WTC11 (cell line): Measurements from ENCODE around the gene PPIG. TPM values are rescaled to one million over a fixed set of nuclear protein-coding genes. Genes with fewer than 3 reads are reported as not detected.

Source experiments
- ATAC-seq: fragments of 200-7000 bp; cut with Tn5 transposase; 2 replicates; pipeline ENCODE4 v1.10.0; 2021; ENCODE audit warnings: mild to moderate bottlenecking, moderate library complexity
- CTCF ChIA-PET: fragments of 300-600 bp; sonication (Branson Sonifier 250); formaldehyde crosslinking; loops from one replicate; lab custom pipeline; 2021; ENCODE audit warnings: antibody characterized with exemption; lab: Charles Lee
- POLR2A ChIA-PET: fragments of 350-600 bp; sonication (Branson Sonifier 250); formaldehyde crosslinking; loops from one replicate; lab custom pipeline; 2021; ENCODE audit warnings: antibody characterized with exemption; lab: Charles Lee
- DNase-seq: peaks from one replicate; pipeline ENCODE4 v3.0.0; 2021; ENCODE audit warnings: low spot score
- H3K27ac Mint-ChIP-seq: 2 replicates; pipeline ENCODE4 v1.8.0; 2021; ENCODE audit warnings: mixed read lengths
- H3K27me3 Mint-ChIP-seq: 2 replicates; pipeline ENCODE4 v1.8.0; 2021; ENCODE audit warnings: low read depth, mild to moderate bottlenecking, moderate library complexity, mixed read lengths
- H3K36me3 Mint-ChIP-seq: 2 replicates; pipeline ENCODE4 v1.8.0; 2021; ENCODE audit warnings: mixed read lengths
- H3K4me1 Mint-ChIP-seq: 2 replicates; pipeline ENCODE4 v1.8.0; 2022; ENCODE audit warnings: mixed read lengths
- H3K4me3 Mint-ChIP-seq: 2 replicates; pipeline ENCODE4 v1.8.0; 2021; ENCODE audit warnings: mild to moderate bottlenecking, moderate library complexity, mixed read lengths
- H3K9me3 Mint-ChIP-seq: 2 replicates; pipeline ENCODE4 v1.8.0; 2021; ENCODE audit warnings: mixed read lengths
- ATF1 ChIP-seq: sonication (generic); formaldehyde crosslinking; IDR thresholded peaks from 2 replicates; pipeline ENCODE4 v1.8.1; 2023; ENCODE audit warnings: mild to moderate bottlenecking, moderate library complexity, missing genetic modification reagents
- ESRRA ChIP-seq: sonication (generic); formaldehyde crosslinking; IDR thresholded peaks from 2 replicates; pipeline ENCODE4 v1.8.1; 2022; ENCODE audit warnings: mild to moderate bottlenecking, missing genetic modification reagents, borderline replicate concordance
- GABPB1 ChIP-seq: sonication (generic); formaldehyde crosslinking; IDR thresholded peaks from 2 replicates; pipeline ENCODE4 v1.8.1; 2023; ENCODE audit warnings: mild to moderate bottlenecking, missing genetic modification reagents
- IRF2 ChIP-seq: sonication (generic); formaldehyde crosslinking; IDR thresholded peaks from 2 replicates; pipeline ENCODE4 v1.8.0; 2022; ENCODE audit warnings: low read depth, missing genetic modification reagents, borderline replicate concordance
- JAZF1 ChIP-seq: fragments of 250-450 bp; sonication (Bioruptor Pico); IDR thresholded peaks from 2 replicates; pipeline ENCODE4 v1.9.0; 2021; ENCODE audit warnings: moderate library complexity, mild to moderate bottlenecking, inconsistent platforms
- MLX ChIP-seq: sonication (generic); formaldehyde crosslinking; IDR thresholded peaks from 2 replicates; pipeline ENCODE4 v1.8.1; 2023; ENCODE audit warnings: mild to moderate bottlenecking, missing genetic modification reagents, moderate library complexity
- NFE2L1 ChIP-seq: sonication (generic); formaldehyde crosslinking; IDR thresholded peaks from 2 replicates; pipeline ENCODE4 v1.8.1; 2023; ENCODE audit warnings: missing genetic modification reagents
- NFYB ChIP-seq: sonication (generic); formaldehyde crosslinking; conservative IDR thresholded peaks from 2 replicates; pipeline ENCODE4 v1.8.0; 2022; ENCODE audit warnings: low read depth, missing genetic modification reagents
- NR1H2 ChIP-seq: sonication (generic); formaldehyde crosslinking; IDR thresholded peaks from 2 replicates; pipeline ENCODE4 v1.9.0; 2021; ENCODE audit warnings: mild to moderate bottlenecking, moderate library complexity, missing genetic modification reagents
- NR2C2 ChIP-seq: sonication (generic); formaldehyde crosslinking; IDR thresholded peaks from 2 replicates; pipeline ENCODE4 v1.8.0; 2022; ENCODE audit warnings: mild to moderate bottlenecking, missing genetic modification reagents
- SMAD3 ChIP-seq: sonication (generic); formaldehyde crosslinking; IDR thresholded peaks from 2 replicates; pipeline ENCODE4 v1.8.0; 2022; ENCODE audit warnings: missing genetic modification reagents, mild to moderate bottlenecking, borderline replicate concordance
- TCF7 ChIP-seq: sonication (generic); formaldehyde crosslinking; IDR thresholded peaks from 2 replicates; pipeline ENCODE4 v1.8.0; 2022; ENCODE audit warnings: mild to moderate bottlenecking, low read depth, missing genetic modification reagents, moderate library complexity
- ZNF121 ChIP-seq: sonication (generic); formaldehyde crosslinking; IDR thresholded peaks from 2 replicates; pipeline ENCODE4 v1.8.0; 2023; ENCODE audit warnings: missing genetic modification reagents
- ZNF263 ChIP-seq: sonication (generic); formaldehyde crosslinking; IDR thresholded peaks from 2 replicates; pipeline ENCODE4 v1.8.1; 2022; ENCODE audit warnings: low read depth, mild to moderate bottlenecking, moderate library complexity, missing genetic modification reagents
- ZNF396 ChIP-seq: fragments of 250-450 bp; sonication (Bioruptor Pico); IDR thresholded peaks from 2 replicates; pipeline ENCODE4 v1.8.0; 2021; ENCODE audit warnings: mild to moderate bottlenecking, moderate library complexity, borderline replicate concordance
- total RNA-seq: library from RNA; stranded (reverse); gene quantifications from 3 replicates; pipeline ENCODE4 v1.2.3, GENCODE V29; 2021
- TF ChIP-seq, protein P1 (sequence below): sonication (generic); formaldehyde crosslinking; IDR thresholded peaks from 2 replicates; pipeline ENCODE4 v1.8.0; 2022; ENCODE audit warnings: missing genetic modification reagents
- TF ChIP-seq, protein P2 (sequence below): sonication (generic); formaldehyde crosslinking; IDR thresholded peaks from 2 replicates; pipeline ENCODE4 v1.8.1; 2022; ENCODE audit warnings: mild to moderate bottlenecking, missing genetic modification reagents, moderate library complexity, borderline replicate concordance
- TF ChIP-seq, protein P3 (sequence below): fragments of 250-450 bp; sonication (Bioruptor Pico); IDR thresholded peaks from 2 replicates; pipeline ENCODE4 v1.9.0; 2021; ENCODE audit warnings: mild to moderate bottlenecking
- TF ChIP-seq, protein P4 (sequence below): sonication (generic); formaldehyde crosslinking; IDR thresholded peaks from 2 replicates; pipeline ENCODE4 v1.8.1; 2022; ENCODE audit warnings: low read depth, missing genetic modification reagents, borderline replicate concordance

Gene PPIG
- total RNA-seq, 1 experiment from 2014 or later = 77.7 TPM

GRCh38 chr2:169542433-169542832 lies 41.7 kb upstream of the PPIG start:
- H3K4me1 Mint-ChIP-seq = no peaks in the 10 kb centered on the region
- H3K4me3 Mint-ChIP-seq = no peak overlapping the region
- no peaks in the 10 kb centered on the region for H3K9me3 Mint-ChIP-seq
- peaks cover 50% of the 10 kb centered on the region for H3K36me3 Mint-ChIP-seq
- POLR2A ChIA-PET = no interaction called here
- TF ChIP-seq, protein P1, sequence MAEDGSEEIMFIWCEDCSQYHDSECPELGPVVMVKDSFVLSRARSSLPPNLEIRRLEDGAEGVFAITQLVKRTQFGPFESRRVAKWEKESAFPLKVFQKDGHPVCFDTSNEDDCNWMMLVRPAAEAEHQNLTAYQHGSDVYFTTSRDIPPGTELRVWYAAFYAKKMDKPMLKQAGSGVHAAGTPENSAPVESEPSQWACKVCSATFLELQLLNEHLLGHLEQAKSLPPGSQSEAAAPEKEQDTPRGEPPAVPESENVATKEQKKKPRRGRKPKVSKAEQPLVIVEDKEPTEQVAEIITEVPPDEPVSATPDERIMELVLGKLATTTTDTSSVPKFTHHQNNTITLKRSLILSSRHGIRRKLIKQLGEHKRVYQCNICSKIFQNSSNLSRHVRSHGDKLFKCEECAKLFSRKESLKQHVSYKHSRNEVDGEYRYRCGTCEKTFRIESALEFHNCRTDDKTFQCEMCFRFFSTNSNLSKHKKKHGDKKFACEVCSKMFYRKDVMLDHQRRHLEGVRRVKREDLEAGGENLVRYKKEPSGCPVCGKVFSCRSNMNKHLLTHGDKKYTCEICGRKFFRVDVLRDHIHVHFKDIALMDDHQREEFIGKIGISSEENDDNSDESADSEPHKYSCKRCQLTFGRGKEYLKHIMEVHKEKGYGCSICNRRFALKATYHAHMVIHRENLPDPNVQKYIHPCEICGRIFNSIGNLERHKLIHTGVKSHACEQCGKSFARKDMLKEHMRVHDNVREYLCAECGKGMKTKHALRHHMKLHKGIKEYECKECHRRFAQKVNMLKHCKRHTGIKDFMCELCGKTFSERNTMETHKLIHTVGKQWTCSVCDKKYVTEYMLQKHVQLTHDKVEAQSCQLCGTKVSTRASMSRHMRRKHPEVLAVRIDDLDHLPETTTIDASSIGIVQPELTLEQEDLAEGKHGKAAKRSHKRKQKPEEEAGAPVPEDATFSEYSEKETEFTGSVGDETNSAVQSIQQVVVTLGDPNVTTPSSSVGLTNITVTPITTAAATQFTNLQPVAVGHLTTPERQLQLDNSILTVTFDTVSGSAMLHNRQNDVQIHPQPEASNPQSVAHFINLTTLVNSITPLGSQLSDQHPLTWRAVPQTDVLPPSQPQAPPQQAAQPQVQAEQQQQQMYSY (CRISPR knock-in tag) = no peak
- TF ChIP-seq JAZF1 (CRISPR knock-in tag) (no peak), NR2C2 (CRISPR knock-in tag) (no peak), NFYB (no peak), ESRRA (CRISPR knock-in tag) (no peak), NFE2L1 (CRISPR knock-in tag) (no peak), MLX (no peak), GABPB1 (CRISPR knock-in tag) (no peak), SMAD3 (CRISPR knock-in tag) (no peak), TCF7 (CRISPR knock-in tag) (no peak), NR1H2 (CRISPR knock-in tag) (no peak), IRF2 (CRISPR knock-in tag) (no peak), ATF1 (CRISPR knock-in tag) (no peak), ZNF121 (CRISPR knock-in tag) (no peak; the same call in 1 of the 2 replicates), ZNF396 (CRISPR knock-in tag) (no peak), ZNF263 (CRISPR knock-in tag) (no peak)
- TF ChIP-seq, protein P2, sequence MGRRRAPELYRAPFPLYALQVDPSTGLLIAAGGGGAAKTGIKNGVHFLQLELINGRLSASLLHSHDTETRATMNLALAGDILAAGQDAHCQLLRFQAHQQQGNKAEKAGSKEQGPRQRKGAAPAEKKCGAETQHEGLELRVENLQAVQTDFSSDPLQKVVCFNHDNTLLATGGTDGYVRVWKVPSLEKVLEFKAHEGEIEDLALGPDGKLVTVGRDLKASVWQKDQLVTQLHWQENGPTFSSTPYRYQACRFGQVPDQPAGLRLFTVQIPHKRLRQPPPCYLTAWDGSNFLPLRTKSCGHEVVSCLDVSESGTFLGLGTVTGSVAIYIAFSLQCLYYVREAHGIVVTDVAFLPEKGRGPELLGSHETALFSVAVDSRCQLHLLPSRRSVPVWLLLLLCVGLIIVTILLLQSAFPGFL (CRISPR knock-in tag) = no peak
- TF ChIP-seq, protein P3, sequence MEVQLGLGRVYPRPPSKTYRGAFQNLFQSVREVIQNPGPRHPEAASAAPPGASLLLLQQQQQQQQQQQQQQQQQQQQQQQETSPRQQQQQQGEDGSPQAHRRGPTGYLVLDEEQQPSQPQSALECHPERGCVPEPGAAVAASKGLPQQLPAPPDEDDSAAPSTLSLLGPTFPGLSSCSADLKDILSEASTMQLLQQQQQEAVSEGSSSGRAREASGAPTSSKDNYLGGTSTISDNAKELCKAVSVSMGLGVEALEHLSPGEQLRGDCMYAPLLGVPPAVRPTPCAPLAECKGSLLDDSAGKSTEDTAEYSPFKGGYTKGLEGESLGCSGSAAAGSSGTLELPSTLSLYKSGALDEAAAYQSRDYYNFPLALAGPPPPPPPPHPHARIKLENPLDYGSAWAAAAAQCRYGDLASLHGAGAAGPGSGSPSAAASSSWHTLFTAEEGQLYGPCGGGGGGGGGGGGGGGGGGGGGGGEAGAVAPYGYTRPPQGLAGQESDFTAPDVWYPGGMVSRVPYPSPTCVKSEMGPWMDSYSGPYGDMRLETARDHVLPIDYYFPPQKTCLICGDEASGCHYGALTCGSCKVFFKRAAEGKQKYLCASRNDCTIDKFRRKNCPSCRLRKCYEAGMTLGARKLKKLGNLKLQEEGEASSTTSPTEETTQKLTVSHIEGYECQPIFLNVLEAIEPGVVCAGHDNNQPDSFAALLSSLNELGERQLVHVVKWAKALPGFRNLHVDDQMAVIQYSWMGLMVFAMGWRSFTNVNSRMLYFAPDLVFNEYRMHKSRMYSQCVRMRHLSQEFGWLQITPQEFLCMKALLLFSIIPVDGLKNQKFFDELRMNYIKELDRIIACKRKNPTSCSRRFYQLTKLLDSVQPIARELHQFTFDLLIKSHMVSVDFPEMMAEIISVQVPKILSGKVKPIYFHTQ (CRISPR knock-in tag) = no peak
- TF ChIP-seq, protein P4, sequence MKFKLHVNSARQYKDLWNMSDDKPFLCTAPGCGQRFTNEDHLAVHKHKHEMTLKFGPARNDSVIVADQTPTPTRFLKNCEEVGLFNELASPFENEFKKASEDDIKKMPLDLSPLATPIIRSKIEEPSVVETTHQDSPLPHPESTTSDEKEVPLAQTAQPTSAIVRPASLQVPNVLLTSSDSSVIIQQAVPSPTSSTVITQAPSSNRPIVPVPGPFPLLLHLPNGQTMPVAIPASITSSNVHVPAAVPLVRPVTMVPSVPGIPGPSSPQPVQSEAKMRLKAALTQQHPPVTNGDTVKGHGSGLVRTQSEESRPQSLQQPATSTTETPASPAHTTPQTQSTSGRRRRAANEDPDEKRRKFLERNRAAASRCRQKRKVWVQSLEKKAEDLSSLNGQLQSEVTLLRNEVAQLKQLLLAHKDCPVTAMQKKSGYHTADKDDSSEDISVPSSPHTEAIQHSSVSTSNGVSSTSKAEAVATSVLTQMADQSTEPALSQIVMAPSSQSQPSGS (CRISPR knock-in tag) = no peak
- H3K27ac Mint-ChIP-seq = no peak overlapping the region
- CTCF ChIA-PET = no interaction called here
- H3K27me3 Mint-ChIP-seq = no peaks in the 10 kb centered on the region
- ATAC-seq (no peak), DNase-seq (no peak)
